ENCODE measurements around the gene PLCB3. TPM values are rescaled to one million over a fixed set of nuclear protein-coding genes. Genes with fewer than 3 reads are reported as not detected.

Gene PLCB3
- total and polyA plus RNA-seq, 2 donors (not counting 1 experiment from before 2014, with no cell fraction given), result 17.2 to 37.2 TPM

GRCh38 chr11:64247729-64248531 lies 3.4 kb upstream of the PLCB3 start:
- H3K79me2 ChIP-seq (ENCODE audit: control insufficient read depth, insufficient read depth, low read length), result peaks cover 43% of the 10 kb centered on the region
- H3K4me3 ChIP-seq (replicated peaks in 1 of 4; ENCODE audit: control extremely low read depth in 1 of 4, insufficient read depth in 1 of 4, low read depth in 3 of 4, low read length in 4 of 4), result peak overlapping the region; percentile 24 to 87 (median 82)
- no peak overlapping the region for H3K9ac ChIP-seq (ENCODE audit: insufficient read depth, low read length)
- TF ChIP-seq CTCF (conservative IDR thresholded peaks at IDR 0.05 in 1 of 2, IDR thresholded peaks at IDR 0.05 in 1 of 2; ENCODE audit: low read depth in 1 of 2, low read length in 2 of 2) (no peak), EZH2 (IDR thresholded peaks at IDR 0.05; ENCODE audit: low read length, missing control alignments) (no peak)
- no peaks in the 10 kb centered on the region for H4K20me1 ChIP-seq (ENCODE audit: control insufficient read depth, extremely low read depth, insufficient read depth, low read length)
- peak overlapping the region; percentile 68 for H3K4me2 ChIP-seq (ENCODE audit: extremely low read depth, insufficient read depth, low read length)
- no peaks in the 10 kb centered on the region for H3K9me3 ChIP-seq (ENCODE audit: control insufficient read depth, insufficient read depth, low read depth, low read length)
- H3K4me1 ChIP-seq (ENCODE audit: control insufficient read depth, extremely low read depth, insufficient read depth, low read length), result peaks cover 20% of the 10 kb centered on the region
- H2AFZ ChIP-seq (ENCODE audit: low read length), result peak overlapping the region; percentile 53
- no peaks in the 10 kb centered on the region for H3K27me3 ChIP-seq (ENCODE audit: control insufficient read depth, insufficient read depth, low read length)
- H3K27ac ChIP-seq (ENCODE audit: insufficient read depth, low read length), result peak overlapping the region; percentile 14
- H3K36me3 ChIP-seq (ENCODE audit: control insufficient read depth, insufficient read depth, low read length), result peaks cover 4% of the 10 kb centered on the region
- no peak for DNase-seq (ENCODE audit: low read depth in 2 of 2)

GRCh38 chr11:64248578-64248977 lies 2.8 kb upstream of the PLCB3 start:
- Histone ChIP-seq H4K20me1 (ENCODE audit: control insufficient read depth, extremely low read depth, insufficient read depth, low read length) (no peaks in the 10 kb centered on the region), H3K4me2 (ENCODE audit: extremely low read depth, insufficient read depth, low read length) (no peak overlapping the region), H3K36me3 (ENCODE audit: control insufficient read depth, insufficient read depth, low read length) (peaks cover 1% of the 10 kb centered on the region), H3K27ac (ENCODE audit: insufficient read depth, low read length) (no peak overlapping the region), H3K4me3 (replicated peaks in 1 of 4; ENCODE audit: control extremely low read depth in 1 of 4, insufficient read depth in 1 of 4, low read depth in 3 of 4, low read length in 4 of 4) (no peak overlapping the region), H3K79me2 (ENCODE audit: control insufficient read depth, insufficient read depth, low read length) (peaks cover 44% of the 10 kb centered on the region), H3K9ac (ENCODE audit: insufficient read depth, low read length) (no peak overlapping the region), H3K4me1 (ENCODE audit: control insufficient read depth, extremely low read depth, insufficient read depth, low read length) (peaks cover 16% of the 10 kb centered on the region), H3K9me3 (ENCODE audit: control insufficient read depth, insufficient read depth, low read depth, low read length) (no peaks in the 10 kb centered on the region), H2AFZ (ENCODE audit: low read length) (no peak overlapping the region), H3K27me3 (ENCODE audit: control insufficient read depth, insufficient read depth, low read length) (no peaks in the 10 kb centered on the region)
- TF ChIP-seq CTCF (conservative IDR thresholded peaks at IDR 0.05 in 1 of 2, IDR thresholded peaks at IDR 0.05 in 1 of 2; ENCODE audit: low read depth in 1 of 2, low read length in 2 of 2) (no peak), EZH2 (IDR thresholded peaks at IDR 0.05; ENCODE audit: low read length, missing control alignments) (no peak)
- DNase-seq (ENCODE audit: low read depth in 2 of 2), result no peak

- Histone ChIP-seq H3K4me3 (replicated peaks in 1 of 4; ENCODE audit: control extremely low read depth in 1 of 4, insufficient read depth in 1 of 4, low read depth in 3 of 4, low read length in 4 of 4) (no peak overlapping the region), H3K27ac (ENCODE audit: insufficient read depth, low read length) (no peak overlapping the region), H2AFZ (ENCODE audit: low read length) (no peak overlapping the region), H3K9ac (ENCODE audit: insufficient read depth, low read length) (no peak overlapping the region), H3K9me3 (ENCODE audit: control insufficient read depth, insufficient read depth, low read depth, low read length) (no peaks in the 10 kb centered on the region), H3K79me2 (ENCODE audit: control insufficient read depth, insufficient read depth, low read length) (peaks cover 46% of the 10 kb centered on the region), H3K4me2 (ENCODE audit: extremely low read depth, insufficient read depth, low read length) (no peak overlapping the region), H3K4me1 (ENCODE audit: control insufficient read depth, extremely low read depth, insufficient read depth, low read length) (peaks cover 13% of the 10 kb centered on the region), H3K27me3 (ENCODE audit: control insufficient read depth, insufficient read depth, low read length) (no peaks in the 10 kb centered on the region), H3K36me3 (ENCODE audit: control insufficient read depth, insufficient read depth, low read length) (peaks cover 1% of the 10 kb centered on the region), H4K20me1 (ENCODE audit: control insufficient read depth, extremely low read depth, insufficient read depth, low read length) (no peaks in the 10 kb centered on the region)
- no peak for TF ChIP-seq CTCF (conservative IDR thresholded peaks at IDR 0.05 in 1 of 2, IDR thresholded peaks at IDR 0.05 in 1 of 2; ENCODE audit: low read depth in 1 of 2, low read length in 2 of 2)
- TF ChIP-seq EZH2 (IDR thresholded peaks at IDR 0.05; ENCODE audit: low read length, missing control alignments), result no peak
- no peak for DNase-seq (ENCODE audit: low read depth in 2 of 2)
These were observed 2.3 kb upstream of the PLCB3 start for GRCh38 chr11:64249038-64249437.

Data from fibroblast of lung (primary cell).